ENCODE measurements around the gene TRIM2. TPM values are rescaled to one million over a fixed set of nuclear protein-coding genes. Genes with fewer than 3 reads are reported as not detected.
"Not testable (repeated sequence)": the region's sequence is repeated elsewhere in the genome, so short reads cannot be mapped to it uniquely, and the experiment has no call there.

Gene TRIM2
- total RNA-seq (1 to 10 TPM; 1.1 to 1.8 TPM), polyA plus RNA-seq (1 to 10 TPM in 2 of 3 donors, under 1 TPM in 1; 0.71 to 1.7 (median 1.2) TPM), total RNA-seq (0.13 to 2.4 (median 0.58) reads per million in 6 experiments)

DNA sequence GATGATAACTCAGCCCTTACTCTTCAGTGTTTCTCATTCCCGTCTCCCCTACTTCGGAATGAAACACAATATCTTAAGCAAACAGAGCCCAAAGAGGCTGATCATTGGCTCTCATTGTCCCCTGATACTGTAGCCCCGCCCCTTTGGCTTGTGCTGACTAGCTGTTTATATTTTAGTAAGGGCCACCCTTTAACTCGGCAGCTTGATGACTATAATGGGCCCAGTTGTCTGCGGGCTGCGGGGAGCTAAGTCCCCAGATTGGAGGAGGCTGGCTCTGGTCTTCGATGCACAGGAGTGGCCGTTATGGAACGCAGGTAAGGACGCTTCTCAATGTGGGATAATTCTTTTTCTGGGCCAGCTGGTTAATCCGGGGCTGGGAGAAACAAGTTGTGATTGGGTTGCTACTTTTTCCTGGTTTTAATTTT, at the start of gene TRIM2:
TSS of gene TRIM2 (plus strand) at position 197 of the 425 bp plus-strand sequence. CDS start at position 285, 88 bp downstream.
- DNase-seq: no peak
- ATAC-seq: no peak
- Mint-ChIP-seq H3K27me3 (peaks cover 0 to 4% (median 0%) of the 10 kb centered on the region in 5 donors), H3K36me3 (no peaks in the 10 kb centered on the region), H3K27ac (peak within 1 kb of the TSS in 7 of 10 donors; percentile 15 to 70 (median 53)), H3K9me3 (no peaks in the 10 kb centered on the region), H3K4me1 (peaks cover 6 to 18% (median 15%) of the 10 kb centered on the region in 4 donors), H3K4me3 (peak within 1 kb of the TSS; percentile 3 to 70 (median 48))
- POLR2A ChIA-PET: no interaction called here

DNA sequence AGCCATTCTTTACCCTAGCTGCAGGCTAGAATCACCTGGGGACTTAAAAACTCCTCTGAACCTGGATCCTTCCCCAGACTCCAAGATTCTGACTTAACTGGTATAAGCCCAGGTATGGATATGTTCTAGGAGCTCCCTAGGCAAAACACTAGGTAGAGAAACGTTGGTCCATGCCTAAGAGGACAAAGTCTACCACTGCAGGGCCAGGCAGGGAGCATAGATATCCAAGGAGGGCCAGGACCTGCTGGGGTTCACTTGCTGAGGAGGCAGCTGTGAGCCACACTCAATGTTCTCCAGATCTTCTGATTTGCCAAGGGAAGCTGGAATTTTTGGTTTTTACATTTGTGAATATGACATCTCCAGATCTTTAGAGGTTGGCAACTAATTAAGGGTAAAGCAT, 48.6 kb upstream of the TRIM2 start:
- H3K27me3 Mint-ChIP-seq: peaks cover 0 to 7% (median 0%) of the 10 kb centered on the region in 5 donors

DNA sequence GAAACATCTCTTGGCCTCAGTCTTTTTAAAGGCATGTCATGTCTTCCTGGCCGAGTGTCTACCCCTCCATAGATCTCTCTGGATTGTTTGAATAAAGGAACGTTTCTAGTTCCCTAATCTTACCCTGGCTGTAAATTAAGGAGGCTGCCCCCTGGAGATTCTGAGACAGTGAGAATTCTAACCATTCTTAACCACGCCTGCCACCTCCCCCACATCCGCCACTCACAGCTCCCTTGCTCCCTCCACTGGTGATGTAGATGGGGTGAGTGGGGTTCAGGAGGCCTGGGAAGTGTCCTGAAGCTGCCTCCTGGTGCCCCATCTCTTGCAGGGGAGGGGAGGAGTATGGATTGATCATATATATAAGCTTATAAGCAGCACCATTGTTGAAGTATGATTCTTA, 48.0 kb upstream of the TRIM2 start:
- peaks cover 0 to 7% (median 0%) of the 10 kb centered on the region in 5 donors for H3K27me3 Mint-ChIP-seq
- H3K27ac Mint-ChIP-seq: no peak overlapping the region
- H3K4me1 Mint-ChIP-seq: peaks cover 9 to 40% (median 27%) of the 10 kb centered on the region in 4 donors
- no peaks in the 10 kb centered on the region for H3K36me3 Mint-ChIP-seq
- POLR2A ChIA-PET: interaction anchor here (1.2 kb wide), 1 partner anchor 20 kb away, joined by 3 read pairs; no protein-coding TSS in a partner anchor
- ATAC-seq (no peak), DNase-seq (peak in 5 of 10 donors; percentile 9 to 35 (median 19))
- H3K4me3 Mint-ChIP-seq: peak overlapping the region in 1 of 10 donors; percentile 7
- no peaks in the 10 kb centered on the region for H3K9me3 Mint-ChIP-seq

More for the DNA sequence above, 48.6 kb upstream of the TRIM2 start:
- POLR2A ChIA-PET: interaction anchor here (1.2 kb wide), 1 partner anchor 21 kb away, joined by 3 read pairs; no protein-coding TSS in a partner anchor
- Mint-ChIP-seq H3K4me1 (peaks cover 9 to 40% (median 27%) of the 10 kb centered on the region in 4 donors), H3K4me3 (peak overlapping the region in 1 of 10 donors; percentile 7), H3K27ac (peak overlapping the region in 2 of 10 donors; percentile 43 to 73), H3K9me3 (no peaks in the 10 kb centered on the region), H3K36me3 (no peaks in the 10 kb centered on the region)
- no peak for DNase-seq
- ATAC-seq: no peak

DNA sequence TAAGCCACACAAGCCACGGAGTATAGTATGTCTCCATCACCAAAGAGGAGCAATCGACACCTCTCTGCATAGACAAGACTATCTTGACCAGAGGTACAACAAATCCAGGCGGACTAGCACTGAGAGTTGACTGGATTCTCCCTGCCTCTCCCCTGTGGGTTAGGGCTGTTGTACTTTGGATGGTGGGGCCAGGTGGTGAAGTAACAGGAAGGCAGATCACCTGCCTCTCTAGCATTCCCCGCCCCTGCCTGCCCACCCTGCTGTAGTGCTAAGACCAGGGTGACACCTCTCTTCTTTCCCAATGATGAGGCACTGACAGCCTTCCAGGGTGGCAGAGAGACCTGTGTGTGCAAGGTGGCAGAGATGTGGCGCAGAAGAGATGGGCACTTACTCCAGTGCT, 47.5 kb upstream of the TRIM2 start:
- Mint-ChIP-seq H3K27ac (no peak overlapping the region), H3K36me3 (no peaks in the 10 kb centered on the region), H3K27me3 (peaks cover 0 to 6% (median 0%) of the 10 kb centered on the region in 5 donors), H3K9me3 (no peaks in the 10 kb centered on the region), H3K4me1 (peaks cover 9 to 36% (median 25%) of the 10 kb centered on the region in 4 donors), H3K4me3 (no peak overlapping the region)
- POLR2A ChIA-PET: interaction anchor here (1.2 kb wide), 1 partner anchor 19 kb away, joined by 3 read pairs; no protein-coding TSS in a partner anchor
- no peak for ATAC-seq
- no peak for DNase-seq

DNA sequence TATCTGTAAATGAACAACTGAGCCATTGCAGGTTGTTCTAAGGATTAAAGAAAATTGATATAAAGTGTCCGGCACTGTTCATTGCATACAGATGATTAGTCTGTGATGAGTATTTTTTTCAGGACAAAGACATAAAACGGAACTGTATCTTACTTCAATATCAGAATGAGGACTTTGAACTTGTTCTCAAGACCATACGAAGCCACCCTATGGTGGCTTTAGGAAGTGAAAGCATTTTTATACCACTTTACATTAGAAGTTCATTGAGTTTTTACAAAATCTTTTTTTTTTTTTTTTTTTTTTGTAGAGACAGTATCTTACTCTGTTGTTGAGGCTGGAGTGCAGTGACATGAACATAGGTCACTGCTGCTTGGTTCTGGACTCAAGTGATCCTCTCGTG, 45.2 kb upstream of the TRIM2 start:
- Mint-ChIP-seq H3K27ac (no peak overlapping the region), H3K4me1 (peaks cover 3 to 19% (median 11%) of the 10 kb centered on the region in 4 donors), H3K9me3 (no peaks in the 10 kb centered on the region), H3K4me3 (no peak overlapping the region), H3K36me3 (no peaks in the 10 kb centered on the region), H3K27me3 (peaks cover 0 to 4% (median 0%) of the 10 kb centered on the region in 5 donors)
- POLR2A ChIA-PET: interaction anchor here (0.9 kb wide), 1 partner anchor 11 kb away, joined by 4 read pairs; no protein-coding TSS in a partner anchor
- ATAC-seq: no peak
- no peak for DNase-seq

DNA sequence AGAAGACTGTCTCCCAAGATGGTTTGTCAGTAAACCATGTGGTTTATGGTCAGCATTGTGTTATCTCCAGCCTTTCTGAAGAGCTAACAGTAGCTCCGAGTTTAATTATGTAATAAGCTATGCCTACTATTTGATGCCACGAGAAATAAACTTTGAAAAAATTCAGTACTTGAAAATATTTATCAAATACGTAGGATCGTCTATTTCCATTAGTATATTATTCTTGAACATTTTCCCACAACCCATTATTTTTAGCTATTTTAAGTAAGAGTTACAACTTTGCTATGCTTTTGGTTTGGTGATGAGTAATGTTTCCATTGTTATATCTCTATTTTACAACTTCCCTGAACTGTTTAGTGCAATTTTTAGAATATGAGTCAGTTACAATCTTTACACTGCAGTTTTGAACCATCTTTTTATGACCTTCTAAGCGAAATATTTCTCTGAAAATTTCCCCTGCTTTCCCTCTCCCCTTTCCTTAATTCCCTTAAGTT, 44.5 kb upstream of the TRIM2 start:
- Mint-ChIP-seq H3K27me3 (peaks cover 0 to 7% (median 0%) of the 10 kb centered on the region in 5 donors), H3K27ac (no peak overlapping the region), H3K36me3 (peaks cover 0 to under 1% (median 0%) of the 10 kb centered on the region in 3 donors), H3K9me3 (no peaks in the 10 kb centered on the region), H3K4me1 (peaks cover 3 to 15% (median 8%) of the 10 kb centered on the region in 4 donors), H3K4me3 (no peak overlapping the region)
- ATAC-seq: no peak
- POLR2A ChIA-PET: interaction anchor here (0.9 kb wide), 1 partner anchor 10 kb away, joined by 4 read pairs; no protein-coding TSS in a partner anchor
- DNase-seq: no peak

DNA sequence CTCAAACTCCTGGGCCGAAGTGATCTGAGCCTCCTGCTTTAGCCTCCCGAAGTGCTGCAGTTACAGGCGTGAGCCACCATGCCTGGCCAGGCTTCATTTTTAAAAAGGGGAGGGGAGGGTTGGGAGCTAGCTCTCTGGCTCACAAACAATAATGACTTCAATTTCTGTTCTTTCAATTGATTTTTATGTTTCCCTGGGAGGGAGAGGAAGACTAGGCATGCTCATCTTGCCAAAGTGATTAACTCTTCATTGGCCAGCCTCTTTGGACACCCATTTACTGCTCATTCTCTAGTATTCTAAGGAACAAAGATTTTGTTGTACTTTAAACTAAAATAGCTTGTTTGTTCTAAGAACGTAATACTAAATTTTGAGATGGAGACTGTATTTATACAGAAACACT, 43.4 kb upstream of the TRIM2 start:
- no peak for ATAC-seq

DNA sequence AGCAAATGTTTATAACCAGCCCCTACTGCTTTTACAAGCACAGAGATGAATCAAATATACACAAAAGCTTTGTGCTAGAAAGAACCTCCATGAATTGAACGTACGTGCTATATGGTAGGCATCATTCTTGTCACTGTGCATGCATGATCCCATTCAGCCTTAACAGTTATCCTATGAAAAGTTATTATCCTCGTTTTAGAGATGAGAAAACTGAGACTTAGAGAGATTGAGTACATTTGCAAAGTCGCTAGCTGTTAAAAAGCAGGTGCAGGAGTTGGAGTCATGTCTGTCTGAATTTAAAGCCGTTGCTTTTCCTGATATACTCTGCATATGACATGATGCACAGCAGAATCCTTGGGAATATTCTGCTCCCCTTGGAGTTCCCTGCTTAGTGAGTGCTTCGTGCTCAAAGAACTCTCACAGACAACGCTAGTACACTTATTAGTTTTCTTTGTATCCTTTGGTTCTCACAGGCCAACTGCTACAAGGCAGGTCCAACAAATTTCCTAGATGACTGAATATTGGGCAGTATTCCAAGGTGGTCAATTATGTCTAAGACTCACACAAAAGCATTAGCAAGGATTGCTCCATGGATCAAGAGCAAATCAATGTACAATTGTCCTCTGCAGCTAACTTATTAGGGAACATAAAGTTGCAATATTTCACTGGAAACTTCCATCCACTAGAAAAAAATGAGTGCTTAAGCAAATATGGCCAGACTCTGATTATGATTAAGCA, 42.8 kb upstream of the TRIM2 start:
- peaks cover under 1 to 3% (median under 1%) of the 10 kb centered on the region in 4 donors for H3K4me1 Mint-ChIP-seq
- H3K9me3 Mint-ChIP-seq: peaks cover 0 to 5% (median 0%) of the 10 kb centered on the region in 9 donors
- H3K27me3 Mint-ChIP-seq: peaks cover 0 to 8% (median under 1%) of the 10 kb centered on the region in 5 donors
- DNase-seq: no peak
- peaks cover 0 to 5% (median 3%) of the 10 kb centered on the region in 3 donors for H3K36me3 Mint-ChIP-seq
- no peak overlapping the region for H3K27ac Mint-ChIP-seq
- H3K4me3 Mint-ChIP-seq: no peak overlapping the region
- no peak for ATAC-seq
- POLR2A ChIA-PET: no interaction called here

More for the DNA sequence above, 43.4 kb upstream of the TRIM2 start:
- no peak for DNase-seq
- no peak overlapping the region for H3K4me3 Mint-ChIP-seq
- POLR2A ChIA-PET: no interaction called here
- no peak overlapping the region for H3K27ac Mint-ChIP-seq
- H3K9me3 Mint-ChIP-seq: peaks cover 0 to 5% (median 0%) of the 10 kb centered on the region in 9 donors
- H3K4me1 Mint-ChIP-seq: peaks cover 3 to 8% (median 6%) of the 10 kb centered on the region in 4 donors
- peaks cover 0 to 5% (median 3%) of the 10 kb centered on the region in 3 donors for H3K36me3 Mint-ChIP-seq
- peaks cover 0 to 7% (median 0%) of the 10 kb centered on the region in 5 donors for H3K27me3 Mint-ChIP-seq

DNA sequence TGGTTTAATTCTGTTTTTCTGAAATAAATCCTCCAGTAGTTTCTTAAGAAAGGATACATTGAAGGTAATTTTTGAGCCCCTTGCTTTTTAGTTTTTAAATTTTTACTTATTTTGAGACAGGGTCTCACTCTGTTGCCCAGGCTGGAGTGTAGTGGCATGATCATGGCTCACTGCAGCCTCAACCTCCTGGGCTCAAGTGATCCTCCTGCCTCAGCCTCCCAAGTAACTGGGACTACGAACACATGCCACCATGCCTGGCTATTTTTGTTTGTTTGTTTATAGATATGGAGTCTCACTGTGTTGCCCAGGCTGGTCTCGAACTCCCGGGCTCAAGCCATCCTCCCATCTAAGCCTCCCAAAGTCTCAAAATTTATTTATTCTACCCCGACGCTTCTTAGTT, 39.0 kb upstream of the TRIM2 start:
- H3K36me3 Mint-ChIP-seq, H3K4me1 Mint-ChIP-seq, H3K9me3 Mint-ChIP-seq, DNase-seq, H3K4me3 Mint-ChIP-seq, POLR2A ChIA-PET, H3K27ac Mint-ChIP-seq, ATAC-seq: not testable (repeated sequence)
- H3K27me3 Mint-ChIP-seq: peaks cover 0 to 20% (median 3%) of the 10 kb centered on the region in 5 donors

DNA sequence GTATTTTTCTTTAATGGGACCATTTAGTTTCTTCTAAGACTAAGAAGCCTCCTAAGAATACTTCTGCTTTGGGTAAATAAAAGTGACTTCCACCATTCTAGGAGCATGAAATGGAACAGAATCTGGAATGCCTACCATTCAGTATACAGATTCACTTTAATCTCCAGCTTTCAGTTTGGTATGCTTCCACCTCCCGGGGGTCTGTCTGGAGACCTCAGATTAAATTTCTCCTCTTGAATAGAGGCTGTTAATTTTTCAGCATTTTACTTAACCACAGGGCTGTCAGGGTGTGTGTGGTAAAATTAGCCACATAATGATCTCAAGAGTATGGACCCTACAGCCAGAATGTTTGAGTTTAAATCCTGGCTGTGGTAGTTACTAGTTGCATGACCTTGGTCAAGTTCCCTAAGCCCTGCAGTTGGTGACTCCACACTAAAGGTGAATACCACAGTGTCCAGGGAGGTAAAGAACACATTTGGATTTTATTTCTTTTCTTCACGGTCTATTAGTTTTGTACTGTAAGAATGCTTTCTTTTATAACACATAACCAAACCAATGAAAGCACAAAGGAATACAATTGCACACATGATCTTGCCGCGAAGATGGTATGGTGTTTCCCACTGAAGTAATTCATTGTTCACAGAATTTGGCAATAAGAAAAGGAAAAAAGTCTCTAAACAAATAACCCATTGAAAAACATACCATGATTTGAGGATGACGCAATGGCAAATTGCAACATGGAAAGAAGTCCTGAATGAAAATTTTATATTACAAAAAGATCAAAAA, 37.3 kb upstream of the TRIM2 start:
- Mint-ChIP-seq H3K27ac (no peak overlapping the region), H3K4me3 (no peak overlapping the region), H3K4me1 (no peaks in the 10 kb centered on the region), H3K27me3 (peaks cover 0 to 20% (median 9%) of the 10 kb centered on the region in 5 donors), H3K9me3 (peaks cover 0 to 5% (median 0%) of the 10 kb centered on the region in 9 donors), H3K36me3 (peaks cover 0 to 5% (median 3%) of the 10 kb centered on the region in 3 donors)
- POLR2A ChIA-PET: no interaction called here
- DNase-seq: no peak
- no peak for ATAC-seq

DNA sequence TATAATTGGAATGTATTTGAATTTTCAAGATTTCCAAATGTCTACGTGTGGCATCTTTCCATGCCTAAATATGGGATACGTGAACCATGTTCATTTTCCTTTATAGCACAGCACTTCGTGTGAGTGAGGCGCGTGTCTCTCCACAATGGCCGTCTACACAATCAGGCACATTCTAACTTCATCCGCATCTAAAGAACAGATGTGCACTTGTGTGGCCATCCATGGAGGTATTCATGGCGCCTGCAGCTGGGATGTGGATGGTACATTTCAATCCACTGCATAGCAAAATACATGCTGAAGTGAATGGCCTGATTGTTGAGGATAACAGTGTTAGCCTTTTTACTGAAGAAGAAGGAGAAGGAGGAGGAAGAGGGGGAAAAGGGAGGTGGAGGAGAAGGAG, 34.5 kb upstream of the TRIM2 start:
- Mint-ChIP-seq H3K36me3 (peaks cover 0 to 5% (median 2%) of the 10 kb centered on the region in 3 donors), H3K9me3 (peaks cover 0 to 5% (median 0%) of the 10 kb centered on the region in 9 donors), H3K27me3 (peaks cover 3 to 21% (median 9%) of the 10 kb centered on the region in 5 donors), H3K4me3 (no peak overlapping the region), H3K4me1 (no peaks in the 10 kb centered on the region), H3K27ac (no peak overlapping the region)
- DNase-seq: no peak
- no peak for ATAC-seq
- POLR2A ChIA-PET: interaction anchor here (1.5 kb wide), 1 partner anchor 10 kb away, joined by 4 read pairs; no protein-coding TSS in a partner anchor

DNA sequence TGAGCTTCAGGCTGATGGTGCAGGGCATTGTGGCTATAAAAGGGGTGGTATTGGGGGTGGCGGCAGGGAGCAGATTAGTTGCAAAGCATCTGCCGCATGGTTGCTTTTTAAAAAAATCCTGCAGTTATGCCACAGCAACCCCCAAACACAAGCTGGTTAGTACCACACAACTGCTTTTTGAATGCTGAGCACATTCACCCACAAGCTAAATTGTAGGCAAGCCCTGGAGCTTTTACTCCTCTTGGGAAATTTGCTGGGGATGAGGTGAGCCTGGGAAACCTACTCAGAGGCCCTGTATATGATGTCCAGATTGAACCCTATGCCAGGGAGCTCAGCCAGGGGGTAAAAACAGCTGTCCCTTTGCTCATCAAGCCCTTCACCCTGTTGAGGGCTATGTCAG, 33.8 kb upstream of the TRIM2 start:
- Mint-ChIP-seq H3K27me3 (peaks cover 3 to 20% (median 8%) of the 10 kb centered on the region in 5 donors), H3K27ac (no peak overlapping the region), H3K36me3 (peaks cover 0 to 4% (median 0%) of the 10 kb centered on the region in 3 donors), H3K4me3 (no peak overlapping the region), H3K9me3 (peaks cover 0 to 4% (median 0%) of the 10 kb centered on the region in 9 donors), H3K4me1 (no peaks in the 10 kb centered on the region)
- DNase-seq: no peak
- no peak for ATAC-seq
- POLR2A ChIA-PET: interaction anchor here (1.5 kb wide), 1 partner anchor 11 kb away, joined by 4 read pairs; no protein-coding TSS in a partner anchor

Data from naive thymus-derived CD8-positive, alpha-beta T cell (primary cell).